DMS79 treated with DMSO at 0.1 percent for 48 hours (cell line): Measurements from ENCODE around the gene SURF2.
"Not testable (repeated sequence)": the region's sequence is repeated elsewhere in the genome, so short reads cannot be mapped to it uniquely, and the experiment has no call there.

Source experiments
- DNase-seq: peaks from one replicate; lab custom pipeline; 2025; lab: John Stamatoyannopoulos, UW

Gene SURF2

GRCh38 chr9:133377280-133377679 lies 20.9 kb downstream of the SURF2 start:
- not testable (repeated sequence) for DNase-seq

- no peak for DNase-seq
Observed at GRCh38 chr9:133377721-133378216, 21.4 kb downstream of the SURF2 start.

GRCh38 chr9:133378408-133378962 lies 22.1 kb downstream of the SURF2 start:
- DNase-seq, result no peak

- DNase-seq, result no peak
Observed at GRCh38 chr9:133379153-133380086, 23.1 kb downstream of the SURF2 start.

GRCh38 chr9:133380734-133381133 lies 24.4 kb downstream of the SURF2 start:
- no peak for DNase-seq

- DNase-seq, result no peak
Observed at GRCh38 chr9:133382507-133383141, 26.3 kb downstream of the SURF2 start.

GRCh38 chr9:133383438-133383837 lies 27.1 kb downstream of the SURF2 start:
- no peak for DNase-seq

GRCh38 chr9:133384736-133385321 lies 28.5 kb downstream of the SURF2 start:
- no peak for DNase-seq

GRCh38 chr9:133385452-133385851 lies 29.1 kb downstream of the SURF2 start:
- no peak for DNase-seq

- no peak for DNase-seq
Observed at GRCh38 chr9:133386338-133386737, 30.0 kb downstream of the SURF2 start.

GRCh38 chr9:133387680-133388079 lies 31.3 kb downstream of the SURF2 start:
- peak; percentile 57 for DNase-seq

- no peak for DNase-seq
Observed at GRCh38 chr9:133389025-133389557, 32.7 kb downstream of the SURF2 start.

GRCh38 chr9:133389562-133389961 lies 33.2 kb downstream of the SURF2 start:
- no peak for DNase-seq

GRCh38 chr9:133390713-133391112 lies 34.4 kb downstream of the SURF2 start:
- DNase-seq, result no peak

GRCh38 chr9:133391449-133391848 lies 35.1 kb downstream of the SURF2 start:
- not testable (repeated sequence) for DNase-seq

- not testable (repeated sequence) for DNase-seq
Observed at GRCh38 chr9:133392308-133392707, 36.0 kb downstream of the SURF2 start.

GRCh38 chr9:133393399-133393798 lies 37.0 kb downstream of the SURF2 start:
- no peak for DNase-seq

GRCh38 chr9:133394687-133395271 lies 38.4 kb downstream of the SURF2 start:
- DNase-seq, result no peak

GRCh38 chr9:133396952-133397351 lies 40.6 kb downstream of the SURF2 start:
- no peak for DNase-seq

- DNase-seq, result no peak
Observed at GRCh38 chr9:133397370-133397769, 41.0 kb downstream of the SURF2 start.

GRCh38 chr9:133397895-133398294 lies 41.5 kb downstream of the SURF2 start:
- DNase-seq, result no peak

- no peak for DNase-seq
Observed at GRCh38 chr9:133400292-133400691, 43.9 kb downstream of the SURF2 start.
